NCI-H774 (cell line): ENCODE data around the gene DPYSL4.

ENCODE experiments used
- DNase-seq: peaks from one replicate; lab custom pipeline; 2025; lab: John Stamatoyannopoulos, UW

Gene DPYSL4

DNA sequence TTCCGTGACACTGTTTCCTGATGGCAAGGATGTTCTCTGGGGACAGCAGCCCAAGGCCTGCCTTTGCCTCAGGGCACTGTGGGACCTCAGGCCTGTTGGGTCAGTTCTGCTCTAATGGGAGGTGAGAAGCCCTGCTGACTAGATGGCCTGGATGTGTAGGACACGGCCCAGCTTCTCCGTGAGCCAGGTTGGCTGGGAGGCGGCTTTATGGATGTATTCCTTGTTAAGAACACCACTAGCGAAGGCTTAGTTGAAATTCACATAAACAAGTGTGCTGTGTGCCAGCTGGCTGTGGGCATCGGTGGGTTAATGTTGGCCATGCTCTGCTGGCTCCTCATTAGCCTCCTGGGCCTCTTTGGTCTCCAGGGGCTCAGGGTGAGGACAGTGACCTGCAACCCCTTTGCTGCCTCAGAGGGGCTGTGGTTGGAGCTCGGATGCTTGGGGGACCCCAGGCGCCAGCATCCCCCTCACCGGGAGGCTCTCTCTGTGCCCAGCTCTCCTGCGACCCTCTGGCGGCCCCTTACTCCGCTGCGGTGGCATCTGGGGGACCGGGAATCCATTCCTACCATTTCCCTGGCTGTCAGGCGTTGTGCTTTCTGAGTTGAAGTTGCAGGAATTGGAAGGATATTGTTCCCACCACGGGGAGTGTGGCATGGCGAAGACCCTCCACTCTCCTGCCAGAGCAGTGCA is 22.8 kb upstream of the DPYSL4 start:
- DNase-seq = no peak

- DNase-seq = no peak
These were observed 21.9 kb upstream of the DPYSL4 start for GRCh38 chr10:132164761-132165278.

DNA sequence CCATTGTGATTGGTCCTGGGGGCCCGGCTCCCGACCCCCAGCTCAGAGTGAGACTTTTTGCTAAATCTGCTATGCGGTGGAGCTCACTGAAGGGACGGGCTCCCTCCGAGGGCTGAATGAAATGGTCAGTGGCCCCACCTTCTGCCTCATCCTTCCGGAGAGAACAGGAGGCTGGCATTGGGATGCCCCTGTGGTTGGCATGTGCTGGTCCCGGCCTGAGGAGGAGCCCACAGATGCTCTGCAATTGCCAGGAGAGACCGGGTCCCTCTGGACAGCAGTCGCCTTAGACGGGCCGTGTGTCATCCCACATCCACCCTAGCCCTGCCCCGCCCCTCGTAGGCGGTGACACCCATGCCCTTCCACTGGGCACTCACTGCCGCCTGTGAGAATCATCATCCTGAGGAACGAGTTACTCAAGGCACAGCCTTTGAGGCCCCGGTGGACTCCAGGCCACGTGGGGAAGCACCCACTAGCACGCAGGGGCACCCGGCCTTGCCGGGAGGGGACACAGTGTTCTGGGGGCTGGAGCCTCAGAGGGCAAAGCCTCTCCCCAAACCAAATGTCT is 21.2 kb upstream of the DPYSL4 start:
- DNase-seq = no peak

- DNase-seq = no peak
These were observed 20.4 kb upstream of the DPYSL4 start for GRCh38 chr10:132166216-132166950.

DNA sequence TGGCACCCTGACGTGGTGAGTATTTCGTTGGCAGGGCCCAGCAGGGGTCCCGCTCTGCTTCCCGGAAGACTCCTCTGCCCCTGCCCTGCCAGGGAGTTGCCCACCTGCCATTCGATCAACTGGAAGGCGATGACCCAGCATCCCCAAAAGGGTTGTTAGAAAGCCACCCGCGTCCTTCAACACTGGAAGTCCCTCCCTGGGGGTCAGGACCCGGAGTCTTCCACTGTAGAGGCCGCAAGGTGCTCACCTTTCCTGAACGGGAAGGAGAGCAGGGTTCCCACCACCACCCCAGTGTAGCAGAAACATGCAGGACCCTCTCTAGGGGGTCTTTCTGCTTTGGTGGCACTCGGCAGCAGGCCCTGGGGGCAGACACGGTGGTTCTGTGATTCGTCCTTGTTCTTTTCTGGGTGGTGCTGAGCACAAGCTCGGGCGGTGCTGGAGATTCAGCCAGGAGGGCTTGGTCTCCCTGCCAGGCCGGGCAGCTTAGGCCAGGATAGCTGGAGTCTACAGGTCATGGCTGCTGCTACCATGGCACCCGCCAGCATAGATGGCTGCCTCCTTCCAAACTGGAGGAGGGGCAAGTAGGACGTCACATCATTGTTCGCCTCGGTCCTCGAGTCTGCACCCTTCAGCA is 19.6 kb upstream of the DPYSL4 start:
- no peak for DNase-seq

GRCh38 chr10:132167976-132168375 is 18.8 kb upstream of the DPYSL4 start:
- no peak for DNase-seq

GRCh38 chr10:132168571-132169030 is 18.1 kb upstream of the DPYSL4 start:
- no peak for DNase-seq

GRCh38 chr10:132169031-132169765 is 17.6 kb upstream of the DPYSL4 start:
- no peak for DNase-seq

- DNase-seq = no peak
These were observed 16.8 kb upstream of the DPYSL4 start for GRCh38 chr10:132169766-132170560.

DNA sequence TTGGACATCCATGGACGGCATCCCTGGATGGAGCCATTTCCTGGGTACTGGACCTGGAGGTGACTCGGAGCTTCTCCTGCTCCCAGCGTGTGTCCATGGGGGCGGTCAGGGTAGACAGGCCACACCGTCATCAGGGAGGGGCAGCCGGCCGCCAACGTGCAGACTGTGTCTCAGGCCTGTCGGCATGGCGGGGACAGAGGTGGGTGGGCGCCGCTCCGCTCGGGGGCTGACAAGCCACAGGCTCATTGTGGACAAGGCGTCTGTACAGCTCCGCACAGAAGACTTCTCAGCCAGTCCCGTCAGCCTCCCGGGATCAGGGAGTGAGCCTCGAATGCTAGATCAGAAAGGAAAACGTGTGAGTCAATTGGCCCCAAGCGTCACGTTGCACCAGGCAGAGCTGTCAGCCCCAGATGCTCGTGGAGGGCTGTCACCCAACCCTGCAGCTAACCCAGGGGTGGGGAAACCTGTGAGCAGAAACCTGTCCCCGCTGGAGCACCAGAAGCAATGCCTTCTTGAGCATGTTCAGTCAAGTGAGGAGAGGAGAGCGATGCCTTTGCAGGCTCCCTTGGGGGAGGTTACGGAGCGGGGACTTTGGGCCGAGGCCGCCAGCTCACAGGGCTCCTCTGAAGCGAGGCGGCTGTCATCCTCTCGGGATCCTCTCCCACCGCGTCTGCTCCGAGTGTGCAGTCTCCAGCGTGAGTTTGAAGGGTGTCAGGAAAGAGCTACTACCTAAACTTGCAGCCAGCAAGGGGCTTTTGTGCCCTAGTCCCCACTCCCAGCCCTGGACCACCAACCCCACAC is 16.0 kb upstream of the DPYSL4 start:
- no peak for DNase-seq

- no peak for DNase-seq
These were observed 14.4 kb upstream of the DPYSL4 start for GRCh38 chr10:132172091-132173066.

DNA sequence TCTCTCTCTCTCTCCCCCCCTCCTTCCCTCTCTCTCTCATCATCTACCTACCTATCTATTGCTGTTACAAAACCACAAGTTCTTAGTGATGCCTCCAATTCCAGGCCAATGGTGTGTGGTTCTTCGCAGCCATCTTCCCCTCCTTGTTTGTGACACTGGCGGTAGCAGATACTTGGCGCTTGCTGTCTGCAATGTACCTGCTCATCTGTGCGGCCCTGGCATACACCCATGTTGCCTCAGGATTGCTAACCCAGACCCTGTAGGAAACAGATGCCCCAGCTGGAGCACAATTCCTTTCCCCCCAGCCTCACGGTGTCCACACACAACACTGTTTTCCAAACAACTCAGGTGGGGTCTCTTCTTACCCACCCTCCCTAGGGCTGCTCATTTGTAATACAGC is 13.6 kb upstream of the DPYSL4 start:
- DNase-seq = no peak

- no peak for DNase-seq
These were observed 12.5 kb upstream of the DPYSL4 start for GRCh38 chr10:132174237-132174636.

- DNase-seq = no peak
These were observed 11.3 kb upstream of the DPYSL4 start for GRCh38 chr10:132175408-132175807.

DNA sequence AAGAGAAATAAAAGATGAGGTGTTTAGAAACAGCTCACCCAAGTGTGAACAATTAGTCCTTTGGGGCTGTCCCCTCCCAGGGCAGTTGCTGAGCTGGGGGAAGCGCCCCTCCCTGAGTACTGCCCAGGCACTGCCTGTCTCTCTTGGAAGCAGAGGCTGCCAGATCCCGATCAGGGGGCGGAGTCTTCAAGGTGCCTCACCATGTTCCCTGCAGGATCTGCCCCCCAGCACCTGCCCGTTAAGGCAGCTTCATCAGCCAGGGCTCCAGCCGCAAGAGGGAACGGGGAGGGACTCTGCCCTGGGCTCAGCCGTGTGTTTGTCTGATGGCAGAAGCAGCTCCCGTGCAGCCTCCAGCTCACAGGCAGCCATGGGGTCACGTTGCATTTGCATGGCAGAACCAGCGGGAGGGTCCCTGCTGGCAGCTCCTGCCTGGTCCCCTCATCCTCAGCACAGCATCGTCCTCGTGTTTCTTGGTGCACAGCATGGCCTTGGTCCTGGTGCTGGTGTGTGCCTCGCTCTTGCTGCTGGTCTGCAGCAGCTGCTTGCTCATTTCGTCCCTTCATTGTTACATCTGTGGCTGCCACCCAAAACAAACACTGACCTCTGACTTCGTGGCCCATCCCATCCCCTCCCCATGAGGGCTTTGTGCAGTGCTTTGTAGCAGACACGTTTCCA is 10.7 kb upstream of the DPYSL4 start:
- DNase-seq = peak; percentile 34

DNA sequence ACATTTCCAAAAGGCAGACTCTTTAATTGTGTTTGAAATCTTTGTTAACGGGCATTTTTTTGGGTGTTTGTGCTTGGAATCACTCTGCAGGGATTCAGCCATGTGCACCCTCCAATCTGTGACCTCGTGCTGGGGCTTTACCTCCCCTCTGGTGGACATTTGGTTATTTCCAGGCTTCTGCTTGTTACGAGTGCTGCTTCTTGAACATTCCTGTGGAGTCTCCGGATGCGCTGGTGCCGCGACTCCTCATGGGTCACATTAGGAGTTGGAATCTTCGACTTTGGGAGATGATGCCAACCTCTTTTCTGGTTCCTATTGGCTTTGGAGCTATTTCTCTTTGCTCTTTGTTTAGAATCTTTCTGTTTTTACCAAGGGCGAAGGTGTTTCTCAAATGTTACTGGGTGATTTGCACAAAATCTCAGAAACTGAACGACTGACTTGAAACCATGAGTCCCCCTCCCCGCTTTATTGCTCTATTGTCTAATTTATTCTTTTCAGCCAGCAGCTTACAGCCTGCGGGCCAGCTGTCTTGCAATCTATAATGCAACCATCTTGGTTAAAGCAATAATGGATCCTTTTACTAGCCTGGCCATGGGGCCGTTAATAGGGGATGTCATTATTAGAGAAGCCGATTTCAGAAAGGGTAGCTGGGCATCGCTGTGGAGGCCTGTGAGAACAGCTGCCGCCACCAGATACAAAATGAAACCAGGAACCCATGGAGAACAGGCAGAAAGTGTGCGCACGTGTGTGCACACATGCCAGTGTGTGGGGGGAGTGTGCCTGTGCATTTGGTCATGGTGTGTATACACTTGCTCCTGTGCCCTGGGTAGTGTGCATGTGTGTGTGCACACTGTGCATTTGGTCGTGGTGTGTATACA is 9.9 kb upstream of the DPYSL4 start:
- no peak for DNase-seq

- no peak for DNase-seq
These were observed 8.7 kb upstream of the DPYSL4 start for GRCh38 chr10:132178046-132178445.
